GM12865 (cell line): ENCODE results near the gene STX19.

Experiments used
- DNase-seq: peaks from one replicate; pipeline ENCODE4 v3.0.0; 2010; ENCODE audit warnings: low read depth
- H3K4me3 ChIP-seq: 2 replicates; pipeline ENCODE4 v1.5.1; 2011; ENCODE audit warnings: mild to moderate bottlenecking, low read depth, low read length, control low read depth
- CTCF ChIP-seq: IDR thresholded peaks from 2 replicates; pipeline ENCODE4 v1.5.1; 2011; ENCODE audit warnings: low read length, control low read depth, low read depth, inconsistent platforms; ENCODE audit not compliant: insufficient read depth; ENCODE audit errors: missing control alignments

STX19 gene

GRCh38 chr3:94028093-94028837 is at the start of gene STX19:
TSS of gene STX19 (minus strand) at chr3:94028597. CDS start at chr3:94015269, 13,328 bp downstream.
- DNase-seq, result no peak
- TF ChIP-seq CTCF, result no peak

GRCh38 chr3:94076055-94076454 is 47.7 kb upstream of the STX19 start:
- H3K4me3 ChIP-seq, result no peak overlapping the region
- DNase-seq, result no peak
- no peak for TF ChIP-seq CTCF

More at GRCh38 chr3:94028093-94028837, at the start of gene STX19:
- no peak within 1 kb of the TSS for H3K4me3 ChIP-seq

GRCh38 chr3:94071713-94072284 is 43.4 kb upstream of the STX19 start:
- peak; percentile 81 for DNase-seq
- no peak overlapping the region for H3K4me3 ChIP-seq
- TF ChIP-seq CTCF, result no peak

- TF ChIP-seq CTCF, result no peak
- H3K4me3 ChIP-seq, result no peak overlapping the region
- DNase-seq, result peak; percentile 66
Measured at GRCh38 chr3:94070341-94070911, 42.0 kb upstream of the STX19 start.

- H3K4me3 ChIP-seq, result no peak overlapping the region
- no peak for DNase-seq
- peak; percentile 32 for TF ChIP-seq CTCF
Measured at GRCh38 chr3:94069194-94069813, 40.9 kb upstream of the STX19 start.

GRCh38 chr3:94066506-94067500 is 38.4 kb upstream of the STX19 start:
- H3K4me3 ChIP-seq, result no peak overlapping the region
- no peak for TF ChIP-seq CTCF
- DNase-seq, result no peak
